C4-2B (cell line): ENCODE measurements around the gene DESI1.

Experiments
- ZFX ChIP-seq: fragments of 450-650 bp; IDR thresholded peaks from 2 replicates; pipeline ENCODE4 v1.6.1; 2017
- TF ChIP-seq, protein P1 (sequence below): fragments of 450-650 bp; conservative IDR thresholded peaks from 2 replicates; pipeline ENCODE4 v1.5.1; 2017; ENCODE audit warnings: mild to moderate bottlenecking

DNA sequence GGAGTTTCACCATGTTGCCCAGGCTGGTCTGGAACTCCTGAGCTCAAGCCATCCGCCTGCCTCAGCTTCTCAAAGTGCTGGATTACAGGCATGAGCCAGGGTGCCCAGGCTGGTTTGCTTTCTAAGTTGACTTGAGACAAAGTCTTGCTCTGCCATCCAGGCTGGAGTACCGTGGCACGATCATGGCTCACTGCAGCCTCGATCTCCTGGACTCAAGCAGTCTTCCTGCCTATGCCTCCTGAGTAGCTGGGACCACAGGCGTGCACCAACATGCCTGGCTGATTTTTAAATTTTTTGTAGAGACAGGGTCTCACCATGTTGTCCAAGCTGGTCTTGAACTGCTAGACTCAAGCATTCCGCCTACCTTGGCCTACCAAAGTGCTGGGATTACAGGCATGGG lies 36.9 kb upstream of the DESI1 start:
- TF ChIP-seq, protein P1, sequence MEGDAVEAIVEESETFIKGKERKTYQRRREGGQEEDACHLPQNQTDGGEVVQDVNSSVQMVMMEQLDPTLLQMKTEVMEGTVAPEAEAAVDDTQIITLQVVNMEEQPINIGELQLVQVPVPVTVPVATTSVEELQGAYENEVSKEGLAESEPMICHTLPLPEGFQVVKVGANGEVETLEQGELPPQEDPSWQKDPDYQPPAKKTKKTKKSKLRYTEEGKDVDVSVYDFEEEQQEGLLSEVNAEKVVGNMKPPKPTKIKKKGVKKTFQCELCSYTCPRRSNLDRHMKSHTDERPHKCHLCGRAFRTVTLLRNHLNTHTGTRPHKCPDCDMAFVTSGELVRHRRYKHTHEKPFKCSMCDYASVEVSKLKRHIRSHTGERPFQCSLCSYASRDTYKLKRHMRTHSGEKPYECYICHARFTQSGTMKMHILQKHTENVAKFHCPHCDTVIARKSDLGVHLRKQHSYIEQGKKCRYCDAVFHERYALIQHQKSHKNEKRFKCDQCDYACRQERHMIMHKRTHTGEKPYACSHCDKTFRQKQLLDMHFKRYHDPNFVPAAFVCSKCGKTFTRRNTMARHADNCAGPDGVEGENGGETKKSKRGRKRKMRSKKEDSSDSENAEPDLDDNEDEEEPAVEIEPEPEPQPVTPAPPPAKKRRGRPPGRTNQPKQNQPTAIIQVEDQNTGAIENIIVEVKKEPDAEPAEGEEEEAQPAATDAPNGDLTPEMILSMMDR: no peak
- TF ChIP-seq ZFX: no peak
